Neutrophil (primary cell): ENCODE data around the gene EXOC2.

ENCODE experiments used
- H3K27ac ChIP-seq: fragments of 200-600 bp; sonication (generic); 2 replicates; pipeline ENCODE4 v1.5.1; 2016; ENCODE audit warnings: mild to moderate bottlenecking, moderate library complexity
- H3K27me3 ChIP-seq: fragments of 200-600 bp; sonication (generic); 2 replicates; pipeline ENCODE4 v1.6.0; 2016; ENCODE audit warnings: mild to moderate bottlenecking
- H3K36me3 ChIP-seq: fragments of 200-600 bp; sonication (generic); 2 replicates; pipeline ENCODE4 v1.5.1; 2017
- H3K4me1 ChIP-seq, 2 experiments: fragments of 200-600 bp in 1 of 2; sonication (generic) in 1 of 2; 1 replicate in 1 of 2; 2 replicates in 1 of 2; pipeline versions ENCODE4 v1.5.1 to v1.6.1; 2013 to 2016; ENCODE audit warnings: low read depth in 1 of 2, low read length in 1 of 2, mild to moderate bottlenecking in 1 of 2, moderate library complexity in 1 of 2; ENCODE audit not compliant: control insufficient read depth in 1 of 2, insufficient read depth in 1 of 2
- H3K4me3 ChIP-seq, 2 experiments: fragments of 200-600 bp in 1 of 2; sonication (generic) in 1 of 2; 1 replicate in 1 of 2; 2 replicates in 1 of 2; pipeline ENCODE4 v1.5.1; 2013 to 2016; ENCODE audit warnings: low read depth in 1 of 2, low read length in 1 of 2, mild to moderate bottlenecking in 1 of 2, moderate library complexity in 1 of 2
- H3K9me3 ChIP-seq: fragments of 200-600 bp; sonication (generic); 2 replicates; pipeline ENCODE4 v1.5.1; 2016
- TF ChIP-seq, protein P1 (sequence below): fragments of 200-600 bp; sonication (generic); IDR thresholded peaks from 2 replicates; pipeline ENCODE4 v1.5.1; 2016; ENCODE audit warnings: antibody characterized with exemption

EXOC2 gene

DNA sequence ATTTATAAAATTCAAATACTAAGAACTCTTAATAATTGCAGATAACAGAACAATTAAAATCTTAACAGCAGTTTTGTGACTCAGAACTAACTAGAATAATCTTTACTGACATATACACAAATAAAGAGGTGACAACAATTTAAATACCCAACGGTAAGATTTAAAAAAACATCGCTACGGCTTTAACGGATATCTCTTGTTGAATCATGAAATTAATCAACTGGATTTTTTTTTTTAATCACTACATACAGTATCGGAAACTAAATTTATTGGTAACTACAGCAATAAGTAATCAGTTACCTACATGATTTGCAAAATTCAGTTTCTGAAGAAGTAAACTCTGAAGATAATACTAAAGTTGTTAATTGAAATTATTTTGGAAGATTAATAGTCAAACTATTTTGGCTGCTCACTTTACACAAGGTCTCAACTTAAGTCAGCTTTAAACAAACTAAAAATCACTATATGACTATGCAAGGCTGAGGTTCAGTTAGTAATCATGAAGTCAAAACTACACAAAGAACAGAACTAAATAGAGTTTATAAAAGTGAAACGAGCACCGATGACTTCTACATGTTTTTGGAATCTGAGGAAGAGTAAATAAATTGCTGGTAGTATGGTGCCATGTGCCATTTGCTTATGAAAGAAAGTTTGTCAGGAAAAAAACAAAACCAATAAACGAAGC lies 164.8 kb downstream of the EXOC2 start:
- no peaks in the 10 kb centered on the region for H3K4me1 ChIP-seq
- no peaks in the 10 kb centered on the region for H3K27me3 ChIP-seq
- peaks cover 34% of the 10 kb centered on the region for H3K36me3 ChIP-seq
- no peaks in the 10 kb centered on the region for H3K9me3 ChIP-seq
- H3K4me3 ChIP-seq: no peak overlapping the region
- TF ChIP-seq, protein P1, sequence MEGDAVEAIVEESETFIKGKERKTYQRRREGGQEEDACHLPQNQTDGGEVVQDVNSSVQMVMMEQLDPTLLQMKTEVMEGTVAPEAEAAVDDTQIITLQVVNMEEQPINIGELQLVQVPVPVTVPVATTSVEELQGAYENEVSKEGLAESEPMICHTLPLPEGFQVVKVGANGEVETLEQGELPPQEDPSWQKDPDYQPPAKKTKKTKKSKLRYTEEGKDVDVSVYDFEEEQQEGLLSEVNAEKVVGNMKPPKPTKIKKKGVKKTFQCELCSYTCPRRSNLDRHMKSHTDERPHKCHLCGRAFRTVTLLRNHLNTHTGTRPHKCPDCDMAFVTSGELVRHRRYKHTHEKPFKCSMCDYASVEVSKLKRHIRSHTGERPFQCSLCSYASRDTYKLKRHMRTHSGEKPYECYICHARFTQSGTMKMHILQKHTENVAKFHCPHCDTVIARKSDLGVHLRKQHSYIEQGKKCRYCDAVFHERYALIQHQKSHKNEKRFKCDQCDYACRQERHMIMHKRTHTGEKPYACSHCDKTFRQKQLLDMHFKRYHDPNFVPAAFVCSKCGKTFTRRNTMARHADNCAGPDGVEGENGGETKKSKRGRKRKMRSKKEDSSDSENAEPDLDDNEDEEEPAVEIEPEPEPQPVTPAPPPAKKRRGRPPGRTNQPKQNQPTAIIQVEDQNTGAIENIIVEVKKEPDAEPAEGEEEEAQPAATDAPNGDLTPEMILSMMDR: no peak
- no peak overlapping the region for H3K27ac ChIP-seq

DNA sequence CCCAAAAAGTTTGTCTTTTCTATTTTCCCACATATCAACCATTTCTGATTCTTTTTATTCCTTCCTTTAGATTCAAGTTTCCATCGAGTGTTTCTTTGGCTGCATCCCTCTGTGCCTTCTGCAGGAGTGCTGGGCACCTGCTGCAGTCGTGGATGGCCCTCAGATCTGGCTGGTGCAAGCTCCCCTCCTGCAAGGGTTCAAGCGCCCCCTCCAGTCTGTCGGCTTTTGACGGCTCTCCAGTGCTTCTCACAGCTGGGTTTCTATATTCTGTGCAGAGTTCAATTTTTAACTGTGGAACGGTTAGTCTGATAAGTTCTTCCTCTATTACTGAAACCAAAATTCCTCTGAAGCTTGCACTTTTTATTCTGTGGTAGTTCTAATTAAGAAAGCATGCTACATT lies 168.1 kb downstream of the EXOC2 start:
- Histone ChIP-seq H3K4me3 (no peak overlapping the region), H3K4me1 (no peaks in the 10 kb centered on the region), H3K27me3 (no peaks in the 10 kb centered on the region), H3K27ac (no peak overlapping the region), H3K36me3 (peaks cover 21% of the 10 kb centered on the region), H3K9me3 (no peaks in the 10 kb centered on the region)
- TF ChIP-seq, protein P1: no peak

DNA sequence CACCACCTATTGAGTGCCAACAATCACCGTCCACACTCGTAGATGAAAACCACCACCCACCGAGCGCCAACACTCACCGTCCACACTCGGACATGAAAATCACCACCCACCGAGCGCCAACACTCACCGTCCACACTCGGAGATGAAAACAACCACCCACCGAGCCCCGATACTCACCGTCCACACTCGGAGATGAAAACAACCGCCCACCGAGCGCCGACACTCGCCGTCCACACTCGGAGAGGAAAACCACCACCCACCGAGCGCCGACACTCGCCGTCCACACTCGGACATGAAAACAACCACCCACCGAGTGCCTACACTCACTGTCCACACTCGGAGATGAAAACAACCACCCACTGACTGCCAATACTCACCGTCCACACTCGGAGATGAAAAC lies 172.1 kb downstream of the EXOC2 start:
- peaks cover 4% of the 10 kb centered on the region for H3K9me3 ChIP-seq

DNA sequence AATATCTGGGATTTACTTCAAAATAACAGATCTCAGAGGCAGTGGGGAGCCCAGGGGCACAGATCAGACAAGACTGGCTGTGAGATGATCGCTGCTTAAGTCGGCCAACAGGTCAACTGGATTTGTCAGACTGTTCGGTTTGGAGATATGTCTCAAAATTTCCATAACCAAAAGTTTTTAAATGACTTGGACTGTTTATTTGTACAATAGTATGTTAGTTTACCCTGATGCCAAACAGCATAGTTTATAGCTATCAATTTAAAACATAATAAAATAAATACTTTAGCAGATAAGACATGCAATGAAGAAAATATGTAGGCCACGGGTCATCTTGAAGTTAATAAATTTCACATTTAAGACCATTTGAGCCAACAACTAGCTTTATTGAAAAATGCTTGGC lies 174.7 kb downstream of the EXOC2 start:
- TF ChIP-seq, protein P1: no peak
- H3K9me3 ChIP-seq: peaks cover 4% of the 10 kb centered on the region

More for the DNA sequence above, 172.1 kb downstream of the EXOC2 start:
- H3K4me1 ChIP-seq: no peaks in the 10 kb centered on the region
- H3K4me3 ChIP-seq: no peak overlapping the region
- TF ChIP-seq, protein P1: no peak
- H3K36me3 ChIP-seq: peaks cover 9% of the 10 kb centered on the region
- H3K27me3 ChIP-seq: no peaks in the 10 kb centered on the region
- H3K27ac ChIP-seq: no peak overlapping the region

DNA sequence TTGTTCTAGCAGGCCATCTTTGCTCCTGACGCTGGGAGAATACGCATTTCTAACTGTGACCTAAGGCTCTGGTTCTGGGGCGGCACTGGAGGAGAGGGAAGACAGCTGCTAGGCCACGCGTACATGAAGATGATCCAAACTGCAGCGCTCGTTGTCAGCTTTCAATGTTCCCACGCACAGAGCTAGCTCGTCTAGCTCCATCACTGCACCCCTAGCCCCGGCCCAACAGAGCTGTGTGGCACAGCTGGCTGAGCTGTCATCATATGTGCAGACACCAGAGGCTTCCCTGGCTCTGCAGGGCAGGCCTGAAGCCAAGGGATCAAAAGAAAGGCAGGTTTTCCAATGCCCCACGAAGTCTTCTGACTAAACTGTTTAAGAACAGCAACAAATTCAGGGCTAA lies 176.7 kb downstream of the EXOC2 start:
- TF ChIP-seq, protein P1: no peak
- no peak overlapping the region for H3K27ac ChIP-seq

More for the DNA sequence above, 174.7 kb downstream of the EXOC2 start:
- Histone ChIP-seq H3K27ac (no peak overlapping the region), H3K4me1 (no peaks in the 10 kb centered on the region), H3K4me3 (no peak overlapping the region), H3K27me3 (no peaks in the 10 kb centered on the region), H3K36me3 (peaks cover 9% of the 10 kb centered on the region)

More for the DNA sequence above, 176.7 kb downstream of the EXOC2 start:
- no peaks in the 10 kb centered on the region for H3K27me3 ChIP-seq
- peaks cover 4% of the 10 kb centered on the region for H3K9me3 ChIP-seq
- H3K36me3 ChIP-seq: no peaks in the 10 kb centered on the region
- no peaks in the 10 kb centered on the region for H3K4me1 ChIP-seq
- H3K4me3 ChIP-seq: no peak overlapping the region
